Mesothelial cell of epicardium (in vitro differentiated cells): ENCODE measurements around the gene TEX38. TPM values are rescaled to one million over a fixed set of nuclear protein-coding genes. Genes with fewer than 3 reads are reported as not detected.
"Not testable (repeated sequence)": the region's sequence is repeated elsewhere in the genome, so short reads cannot be mapped to it uniquely, and the experiment has no call there.

ENCODE experiments used
- DNase-seq, 2 experiments: peaks; one replicate each; pipeline ENCODE4 v3.0.0; 2021; ENCODE audit warnings: low spot score in 2 of 2; ENCODE audit not compliant: unreplicated experiment in 2 of 2
- H3K27ac Mint-ChIP-seq: 2 replicates; pipeline ENCODE4 v1.8.0; 2021; ENCODE audit warnings: mixed read lengths
- H3K27me3 Mint-ChIP-seq: 2 replicates; pipeline ENCODE4 v1.8.0; 2021; ENCODE audit warnings: low read depth, mixed read lengths
- H3K36me3 Mint-ChIP-seq: 2 replicates; pipeline ENCODE4 v1.8.0; 2021; ENCODE audit warnings: mixed read lengths
- H3K4me1 Mint-ChIP-seq: 2 replicates; pipeline ENCODE4 v1.8.0; 2021; ENCODE audit warnings: mixed read lengths
- H3K4me3 Mint-ChIP-seq: 2 replicates; pipeline ENCODE4 v1.8.0; 2021; ENCODE audit warnings: mild to moderate bottlenecking, moderate library complexity, mixed read lengths
- H3K9me3 Mint-ChIP-seq: 2 replicates; pipeline ENCODE4 v1.8.0; 2021; ENCODE audit warnings: mixed read lengths
- CTCF ChIP-seq: fragments of 200-600 bp; sonication (generic); IDR thresholded peaks from one replicate; pipeline ENCODE4 v1.5.0; 2021; ENCODE audit warnings: antibody characterized with exemption; ENCODE audit not compliant: unreplicated experiment
- total RNA-seq: library from RNA; stranded (reverse); gene quantifications from 3 replicates; pipeline ENCODE4 v1.2.1, GENCODE V29; 2021

TEX38 gene
- total RNA-seq, 1 donor from 2014 or later, result 0.42 TPM

- Mint-ChIP-seq H3K4me3 (no peak overlapping the region), H3K27ac (no peak overlapping the region), H3K9me3 (peaks cover 6% of the 10 kb centered on the region), H3K4me1 (peaks cover 19% of the 10 kb centered on the region), H3K36me3 (peaks cover 27% of the 10 kb centered on the region), H3K27me3 (no peaks in the 10 kb centered on the region)
- TF ChIP-seq CTCF, result no peak
- DNase-seq, result no peak
Measured at GRCh38 chr1:46655848-46656247, 15.8 kb upstream of the TEX38 start.

- Mint-ChIP-seq H3K9me3 (peaks cover 6% of the 10 kb centered on the region), H3K4me3 (no peak overlapping the region), H3K4me1 (peaks cover 19% of the 10 kb centered on the region), H3K27ac (no peak overlapping the region), H3K27me3 (no peaks in the 10 kb centered on the region), H3K36me3 (peaks cover 27% of the 10 kb centered on the region)
- no peak for TF ChIP-seq CTCF
- DNase-seq, result no peak
Measured at GRCh38 chr1:46656643-46657042, 15.0 kb upstream of the TEX38 start.

- Mint-ChIP-seq H3K9me3 (peaks cover 6% of the 10 kb centered on the region), H3K36me3 (peaks cover 22% of the 10 kb centered on the region), H3K4me3 (no peak overlapping the region), H3K4me1 (peaks cover 15% of the 10 kb centered on the region), H3K27me3 (no peaks in the 10 kb centered on the region), H3K27ac (no peak overlapping the region)
- TF ChIP-seq CTCF, result no peak
- no peak for DNase-seq
Measured at GRCh38 chr1:46657775-46658174, 13.9 kb upstream of the TEX38 start.

- Mint-ChIP-seq H3K36me3 (peaks cover 29% of the 10 kb centered on the region), H3K4me3 (no peak overlapping the region)
- TF ChIP-seq CTCF, result no peak
Measured at GRCh38 chr1:46659307-46659870, 12.3 kb upstream of the TEX38 start.

GRCh38 chr1:46660116-46660515 is 11.5 kb upstream of the TEX38 start:
- H3K36me3 Mint-ChIP-seq, result peaks cover 27% of the 10 kb centered on the region
- not testable (repeated sequence) for H3K4me3 Mint-ChIP-seq, H3K27me3 Mint-ChIP-seq, DNase-seq, H3K27ac Mint-ChIP-seq, H3K9me3 Mint-ChIP-seq, H3K4me1 Mint-ChIP-seq

More at GRCh38 chr1:46659307-46659870, 12.3 kb upstream of the TEX38 start:
- Mint-ChIP-seq H3K4me1 (no peaks in the 10 kb centered on the region), H3K9me3 (peaks cover 6% of the 10 kb centered on the region), H3K27me3 (no peaks in the 10 kb centered on the region), H3K27ac (no peak overlapping the region)
- DNase-seq, result no peak

- peaks cover 15% of the 10 kb centered on the region for H3K36me3 Mint-ChIP-seq
- DNase-seq, result not testable (repeated sequence)
Measured at GRCh38 chr1:46662919-46663318, 8.7 kb upstream of the TEX38 start.

GRCh38 chr1:46665983-46666382 is 5.7 kb upstream of the TEX38 start:
- no peaks in the 10 kb centered on the region for H3K27me3 Mint-ChIP-seq
- peaks cover 13% of the 10 kb centered on the region for H3K4me1 Mint-ChIP-seq
- no peak overlapping the region for H3K27ac Mint-ChIP-seq
- no peaks in the 10 kb centered on the region for H3K9me3 Mint-ChIP-seq
- TF ChIP-seq CTCF, result no peak
- no peak overlapping the region for H3K4me3 Mint-ChIP-seq
- DNase-seq, result no peak
- H3K36me3 Mint-ChIP-seq, result peaks cover 13% of the 10 kb centered on the region

More at GRCh38 chr1:46662919-46663318, 8.7 kb upstream of the TEX38 start:
- H3K9me3 Mint-ChIP-seq, H3K27ac Mint-ChIP-seq, H3K27me3 Mint-ChIP-seq, H3K4me3 Mint-ChIP-seq: not testable (repeated sequence)
- peaks cover 13% of the 10 kb centered on the region for H3K4me1 Mint-ChIP-seq
